HG03575 (cell line): ENCODE measurements around the gene GRIK4.

ENCODE experiments used
- ATAC-seq: cut with Tn5 transposase; IDR thresholded peaks from one replicate; pipeline ENCODE4 v1.9.1; 2021; ENCODE audit not compliant: unreplicated experiment, insufficient number of reproducible peaks, low FRiP score; ENCODE audit errors: extremely low read depth

GRIK4 gene

GRCh38 chr11:120522021-120522420, 10.5 kb downstream of the GRIK4 start:
- ATAC-seq = no peak

GRCh38 chr11:120522736-120523135, 11.2 kb downstream of the GRIK4 start:
- no peak for ATAC-seq

GRCh38 chr11:120523196-120523595, 11.6 kb downstream of the GRIK4 start:
- ATAC-seq = no peak

- ATAC-seq = no peak
Observed at GRCh38 chr11:120524536-120525085, 13.1 kb downstream of the GRIK4 start.

GRCh38 chr11:120525261-120526171, 14.0 kb downstream of the GRIK4 start:
- ATAC-seq = no peak

- no peak for ATAC-seq
Observed at GRCh38 chr11:120526241-120526640, 14.7 kb downstream of the GRIK4 start.

- ATAC-seq = no peak
Observed at GRCh38 chr11:120527111-120527761, 15.7 kb downstream of the GRIK4 start.

- no peak for ATAC-seq
Observed at GRCh38 chr11:120528749-120529148, 17.2 kb downstream of the GRIK4 start.

GRCh38 chr11:120529214-120529613, 17.7 kb downstream of the GRIK4 start:
- ATAC-seq = no peak

GRCh38 chr11:120529911-120530310, 18.4 kb downstream of the GRIK4 start:
- no peak for ATAC-seq

GRCh38 chr11:120532082-120532831, 20.7 kb downstream of the GRIK4 start:
- no peak for ATAC-seq

- no peak for ATAC-seq
Observed at GRCh38 chr11:120532832-120533196, 21.3 kb downstream of the GRIK4 start.

- ATAC-seq = no peak
Observed at GRCh38 chr11:120536091-120536796, 24.7 kb downstream of the GRIK4 start.

- ATAC-seq = no peak
Observed at GRCh38 chr11:120536797-120537169, 25.2 kb downstream of the GRIK4 start.

- no peak for ATAC-seq
Observed at GRCh38 chr11:120537996-120538395, 26.4 kb downstream of the GRIK4 start.

- no peak for ATAC-seq
Observed at GRCh38 chr11:120538707-120539106, 27.2 kb downstream of the GRIK4 start.

GRCh38 chr11:120539667-120540369, 28.3 kb downstream of the GRIK4 start:
- no peak for ATAC-seq

GRCh38 chr11:120540744-120541465, 29.4 kb downstream of the GRIK4 start:
- no peak for ATAC-seq
